NCI-H2171 (cell line): Measurements from ENCODE around the gene SPAG6.
"Not testable (repeated sequence)": the region's sequence is repeated elsewhere in the genome, so short reads cannot be mapped to it uniquely, and the experiment has no call there.

ENCODE experiments used
- DNase-seq: peaks from one replicate; lab custom pipeline; 2025; lab: John Stamatoyannopoulos, UW

The SPAG6 gene

DNA sequence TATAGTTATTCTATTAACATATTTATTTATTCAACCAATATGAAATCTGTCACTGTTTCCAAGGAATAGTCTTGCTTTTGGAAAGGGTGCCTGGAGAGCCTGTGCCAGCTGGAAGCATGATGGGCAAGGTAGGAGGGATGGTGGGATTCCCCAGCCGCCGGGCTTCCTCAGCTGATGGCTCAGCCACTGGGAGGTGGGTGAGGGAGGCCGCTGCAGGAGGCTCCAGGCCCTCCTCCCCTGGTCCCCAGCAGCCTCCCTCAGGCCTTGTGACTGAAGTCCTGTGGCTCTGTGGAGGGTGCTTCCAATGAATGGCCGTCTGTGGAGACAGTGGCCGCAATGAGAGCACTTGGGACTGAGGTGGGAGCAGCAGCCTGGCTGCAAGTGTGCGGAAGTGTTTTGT, 27.0 kb downstream of the SPAG6 start:
- no peak for DNase-seq

DNA sequence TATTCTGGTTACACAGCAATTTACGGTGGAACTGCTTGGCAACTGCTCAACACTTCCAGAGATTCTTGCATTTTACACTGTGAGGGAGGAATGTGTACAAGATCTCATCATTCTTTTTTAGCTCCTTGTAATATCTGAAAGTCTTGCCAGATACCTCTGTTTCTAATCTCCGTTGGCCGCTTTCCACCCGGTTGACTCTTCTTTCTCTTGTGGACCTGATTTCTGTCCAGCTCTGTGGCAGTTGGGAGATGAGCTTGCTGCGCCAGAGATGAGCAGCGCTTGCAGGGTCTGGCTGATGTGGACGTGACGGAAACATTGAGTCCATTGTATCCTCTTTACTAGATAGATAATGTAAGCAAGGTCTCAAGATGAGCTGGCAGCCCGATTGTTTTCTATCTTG, 27.6 kb downstream of the SPAG6 start:
- no peak for DNase-seq

DNA sequence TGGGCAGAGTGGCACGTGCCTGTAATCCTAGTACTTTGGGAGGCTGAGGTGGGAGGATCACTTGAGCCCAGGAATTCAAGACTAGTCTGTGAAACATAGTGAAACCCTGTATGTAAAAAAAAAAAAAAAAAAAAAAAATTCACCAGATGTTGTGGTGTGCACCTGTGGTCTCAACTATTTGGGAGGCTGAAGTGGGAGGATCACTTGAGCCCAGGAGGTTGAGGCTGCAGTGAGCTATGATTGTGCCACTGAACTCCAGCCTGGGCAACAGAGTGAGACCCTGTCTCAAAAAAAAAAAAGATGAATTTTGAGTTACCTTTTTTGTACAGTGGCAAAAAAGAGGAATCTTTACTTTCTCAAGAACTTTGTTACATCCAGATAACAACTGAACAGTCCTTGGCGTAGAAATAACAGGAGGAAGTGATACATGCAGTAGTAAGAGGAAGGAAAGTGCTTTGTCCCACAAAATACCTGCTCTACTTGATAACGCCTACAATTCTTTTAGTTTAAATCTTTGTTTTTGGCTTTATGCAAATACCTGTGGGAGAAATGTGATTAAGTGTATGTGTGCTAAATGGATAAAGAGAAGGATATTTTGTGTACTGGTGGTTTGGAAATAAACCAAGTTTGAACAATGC, 29.3 kb downstream of the SPAG6 start:
- DNase-seq = no peak

DNA sequence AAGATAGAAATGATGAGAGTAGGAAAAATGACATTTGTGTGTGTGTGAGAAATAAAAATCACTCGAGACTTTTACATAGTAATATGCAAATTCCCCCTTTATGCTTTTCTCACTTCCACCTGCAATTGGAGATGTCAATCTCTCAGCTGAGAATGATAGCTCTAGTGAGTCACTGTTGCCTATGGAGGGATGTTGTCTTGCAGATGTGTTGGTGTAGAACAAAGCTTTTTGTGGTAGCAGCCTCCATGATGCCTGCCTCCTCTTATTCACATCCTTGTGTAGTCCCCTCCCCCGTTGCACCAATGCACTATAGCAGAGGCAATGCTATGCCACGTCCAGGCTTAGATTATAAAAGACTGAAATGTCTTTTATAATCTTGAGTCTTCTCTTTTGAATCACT, 33.8 kb downstream of the SPAG6 start:
- DNase-seq = no peak

DNA sequence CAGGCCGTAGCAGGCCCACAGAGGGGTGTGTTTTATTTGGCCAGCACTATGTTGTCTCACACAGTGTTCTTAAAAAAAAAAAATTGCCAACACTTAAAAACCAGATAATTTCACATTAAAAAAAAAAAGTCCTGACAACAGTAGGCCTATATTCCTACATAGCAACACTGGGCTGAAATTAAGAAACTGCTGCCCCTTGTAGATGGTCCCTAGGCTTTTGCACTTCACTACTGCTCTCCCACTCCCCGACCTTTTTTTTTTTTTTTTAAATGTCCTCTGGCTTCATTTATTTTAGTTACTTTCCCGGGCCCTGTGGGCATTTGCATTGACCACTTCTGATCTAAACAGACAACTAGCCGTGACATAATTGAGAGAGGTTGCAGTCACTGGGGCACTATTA, 36.0 kb downstream of the SPAG6 start:
- no peak for DNase-seq

DNA sequence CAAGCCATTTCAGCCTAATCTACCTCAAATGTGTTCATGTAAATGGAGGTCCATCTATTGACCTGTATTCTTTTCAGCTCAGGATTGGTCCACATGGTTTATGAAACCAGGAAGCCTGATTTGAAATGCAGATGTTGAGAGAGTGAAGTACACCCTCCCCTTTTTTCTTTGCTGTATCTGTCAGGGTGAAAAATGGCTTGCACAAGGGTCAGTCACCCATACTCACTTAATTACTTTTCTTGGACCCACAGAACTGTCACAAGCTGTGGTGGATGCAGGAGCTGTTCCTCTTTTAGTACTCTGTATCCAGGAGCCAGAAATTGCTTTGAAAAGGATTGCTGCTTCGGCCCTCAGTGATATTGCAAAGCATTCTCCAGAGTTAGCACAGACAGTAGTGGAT, 41.2 kb downstream of the SPAG6 start:
- DNase-seq = no peak

DNA sequence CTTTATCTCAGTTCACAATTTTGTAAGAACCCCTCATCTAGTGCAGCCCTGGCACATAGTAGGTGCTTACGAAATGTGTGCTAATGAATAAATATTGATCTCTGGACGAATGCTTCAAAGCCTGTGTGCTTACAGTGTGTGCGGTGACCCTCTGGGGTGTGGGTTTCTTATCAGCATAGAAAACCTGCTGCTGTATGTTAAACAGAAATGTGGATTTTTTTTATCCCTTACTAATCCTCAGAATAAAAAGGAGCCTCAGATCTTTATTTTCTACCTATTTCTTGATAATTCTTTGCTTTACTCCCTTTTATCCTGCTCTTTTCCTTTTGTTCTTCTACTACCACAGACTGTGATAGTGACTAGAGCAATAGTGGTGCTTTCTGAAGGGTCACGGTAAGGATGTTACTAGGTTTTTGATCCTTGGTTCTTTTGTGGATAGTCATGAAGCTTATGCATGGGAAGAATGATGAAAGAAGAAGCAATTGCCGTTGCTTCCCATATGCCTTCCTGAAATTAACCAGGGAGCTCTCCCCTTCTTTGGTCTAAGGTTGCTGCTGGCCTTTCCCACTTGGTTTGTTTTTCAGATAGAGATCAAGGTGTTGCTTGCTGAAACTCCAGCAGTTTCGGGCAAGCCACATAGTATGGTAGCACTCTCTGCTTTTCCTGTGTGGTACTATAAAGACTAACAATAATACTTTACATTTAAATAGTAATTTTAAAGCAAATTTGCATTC, 44.7 kb downstream of the SPAG6 start:
- no peak for DNase-seq

DNA sequence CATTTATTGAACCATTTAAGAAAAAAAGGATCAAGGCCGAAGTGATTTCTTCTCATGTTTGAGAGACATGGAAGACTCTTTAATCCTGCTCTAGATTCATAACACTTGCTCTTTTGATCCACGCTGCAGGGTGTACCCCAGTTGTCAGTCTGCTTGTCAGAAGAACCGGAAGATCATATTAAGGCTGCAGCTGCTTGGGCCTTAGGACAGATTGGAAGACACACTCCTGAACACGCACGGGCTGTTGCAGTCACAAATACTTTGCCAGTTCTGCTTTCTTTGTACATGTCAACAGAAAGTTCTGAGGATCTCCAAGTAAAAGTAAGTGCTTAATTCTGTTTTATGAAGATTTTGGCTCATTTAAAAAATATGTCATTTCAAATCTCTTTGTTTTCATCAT, 46.3 kb downstream of the SPAG6 start:
- no peak for DNase-seq

DNA sequence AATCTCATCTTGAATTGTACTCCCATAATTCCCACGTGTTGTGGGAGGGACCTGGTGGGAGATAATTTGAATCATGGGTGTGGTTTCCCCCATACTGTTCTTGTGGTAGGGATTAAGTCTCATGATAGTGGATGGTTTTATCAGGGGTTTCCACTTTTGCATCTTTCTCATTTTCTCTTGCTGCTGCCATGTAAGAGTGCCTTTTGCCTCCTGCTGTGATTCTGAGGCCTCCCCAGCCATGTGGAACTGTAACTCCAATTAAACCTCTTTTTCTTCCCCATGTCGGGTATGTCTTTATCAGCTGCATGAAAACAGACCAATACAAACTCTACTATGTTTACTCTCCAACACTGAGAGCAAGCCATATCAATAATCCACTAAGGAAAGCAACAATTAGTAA, 50.9 kb downstream of the SPAG6 start:
- not testable (repeated sequence) for DNase-seq

DNA sequence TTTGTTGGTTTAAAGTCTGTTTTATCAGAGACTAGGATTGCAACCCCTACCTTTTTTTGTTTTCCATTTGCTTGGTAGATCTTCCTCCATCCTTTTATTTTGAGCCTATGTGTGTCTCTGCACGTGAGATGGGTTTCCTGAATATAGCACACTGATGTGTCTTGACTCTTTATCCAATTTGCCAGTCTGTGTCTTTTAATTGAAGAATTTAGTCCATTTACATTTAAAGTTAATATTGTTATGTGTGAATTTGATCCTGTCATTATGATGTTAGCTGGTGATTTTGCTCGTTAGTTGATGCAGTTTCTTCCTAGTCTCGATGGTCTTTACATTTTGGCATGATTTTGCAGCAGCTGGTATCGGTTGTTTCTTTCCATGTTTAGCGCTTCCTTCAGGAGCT, 61.6 kb downstream of the SPAG6 start:
- not testable (repeated sequence) for DNase-seq

DNA sequence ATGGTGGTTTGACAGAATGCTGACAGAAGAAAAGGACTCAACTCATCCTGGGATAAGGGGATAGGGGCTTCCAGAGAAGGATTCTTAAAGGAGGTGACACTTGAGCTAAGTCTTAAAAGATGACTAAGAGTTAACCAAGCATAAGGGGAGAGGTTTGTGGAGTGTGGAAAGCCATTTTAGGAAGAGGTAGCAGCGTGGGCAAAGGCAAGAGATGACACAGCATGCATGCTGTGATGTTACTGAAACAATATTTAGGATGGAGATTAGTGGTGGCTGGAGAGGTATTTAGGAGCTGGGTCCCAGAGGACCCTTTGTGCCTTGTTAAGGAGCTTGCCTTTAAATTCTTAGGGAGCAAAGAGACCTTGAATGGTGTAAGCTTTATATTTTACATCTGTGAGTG, 65.1 kb downstream of the SPAG6 start:
- DNase-seq = no peak

DNA sequence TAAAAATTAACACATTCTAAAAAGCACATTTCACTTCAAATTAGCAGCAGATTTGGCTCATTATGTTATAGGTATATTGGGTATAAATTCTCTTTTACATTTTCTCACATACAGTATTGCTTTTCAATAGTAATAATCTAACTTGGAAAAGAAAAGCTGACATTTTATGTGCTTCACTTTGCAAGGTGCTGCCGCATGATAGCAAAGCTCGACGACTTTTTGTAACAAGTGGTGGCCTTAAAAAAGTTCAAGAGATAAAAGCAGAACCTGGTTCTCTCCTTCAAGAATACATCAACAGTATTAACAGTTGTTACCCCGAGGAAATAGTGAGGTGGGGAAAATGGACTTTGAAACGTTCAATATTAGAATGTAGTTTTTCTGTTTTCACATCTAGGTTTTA, 65.5 kb downstream of the SPAG6 start:
- no peak for DNase-seq

DNA sequence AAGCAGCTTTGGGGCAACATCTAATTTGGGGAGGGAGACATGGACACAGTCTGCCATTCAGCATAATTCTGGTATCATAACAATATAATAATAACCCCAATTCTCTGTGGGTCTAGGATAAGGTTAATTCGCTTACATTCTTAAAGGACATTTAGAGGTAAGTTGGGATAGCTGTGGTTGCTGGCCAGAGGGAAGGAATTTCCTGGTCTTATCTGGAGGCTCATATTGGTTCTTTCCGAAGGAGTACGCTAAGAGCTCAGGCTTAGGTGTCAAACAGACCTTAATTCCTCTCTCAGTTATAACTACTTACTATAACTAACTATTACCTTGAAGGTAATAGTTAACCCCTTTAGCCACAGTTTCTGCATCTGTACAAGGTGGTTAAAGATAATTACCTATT, 68.8 kb downstream of the SPAG6 start:
- no peak for DNase-seq

DNA sequence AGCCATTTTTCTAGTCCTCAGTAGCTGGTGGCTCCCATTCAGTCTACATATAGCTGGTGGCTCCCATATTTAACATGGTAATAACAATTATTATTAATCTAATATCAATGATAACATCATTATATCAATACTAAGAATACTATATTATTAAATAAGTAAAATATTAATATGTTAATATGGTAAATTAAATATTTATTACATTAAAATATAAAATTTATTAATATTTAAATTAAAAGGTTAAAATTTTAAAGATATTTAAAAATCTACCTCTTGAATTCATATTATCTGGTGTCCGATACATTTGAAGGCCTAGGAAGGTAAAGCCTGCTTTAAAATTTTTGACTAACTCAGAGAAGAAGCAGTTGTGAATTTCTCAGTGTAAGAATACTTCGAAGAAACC, 69.8 kb downstream of the SPAG6 start:
- no peak for DNase-seq

DNA sequence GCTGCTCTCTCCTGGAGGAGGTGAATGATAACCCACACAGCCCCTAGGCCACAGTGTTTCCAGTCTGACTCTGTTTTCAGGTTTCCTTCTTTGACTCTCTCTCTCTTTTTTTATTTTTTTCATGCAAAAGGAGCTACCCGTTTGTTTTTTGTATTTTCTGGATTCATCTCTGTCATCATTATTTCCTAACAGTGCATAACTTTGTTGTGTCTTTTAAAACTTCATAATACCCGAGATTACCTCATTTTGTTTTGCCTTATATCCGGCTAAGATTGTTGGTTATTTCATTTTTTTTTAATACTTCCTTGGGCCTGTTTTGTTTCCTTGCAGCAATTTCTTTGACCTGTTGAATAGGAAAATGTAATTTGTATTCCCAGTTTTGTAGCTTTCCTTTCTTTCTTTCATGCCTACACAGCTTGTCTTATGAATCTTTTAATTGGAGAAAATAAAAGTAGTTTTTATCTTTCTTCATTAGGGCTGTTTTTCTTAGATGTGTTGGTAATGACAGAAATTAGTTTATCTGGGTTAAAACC, 72.5 kb downstream of the SPAG6 start:
- no peak for DNase-seq

DNA sequence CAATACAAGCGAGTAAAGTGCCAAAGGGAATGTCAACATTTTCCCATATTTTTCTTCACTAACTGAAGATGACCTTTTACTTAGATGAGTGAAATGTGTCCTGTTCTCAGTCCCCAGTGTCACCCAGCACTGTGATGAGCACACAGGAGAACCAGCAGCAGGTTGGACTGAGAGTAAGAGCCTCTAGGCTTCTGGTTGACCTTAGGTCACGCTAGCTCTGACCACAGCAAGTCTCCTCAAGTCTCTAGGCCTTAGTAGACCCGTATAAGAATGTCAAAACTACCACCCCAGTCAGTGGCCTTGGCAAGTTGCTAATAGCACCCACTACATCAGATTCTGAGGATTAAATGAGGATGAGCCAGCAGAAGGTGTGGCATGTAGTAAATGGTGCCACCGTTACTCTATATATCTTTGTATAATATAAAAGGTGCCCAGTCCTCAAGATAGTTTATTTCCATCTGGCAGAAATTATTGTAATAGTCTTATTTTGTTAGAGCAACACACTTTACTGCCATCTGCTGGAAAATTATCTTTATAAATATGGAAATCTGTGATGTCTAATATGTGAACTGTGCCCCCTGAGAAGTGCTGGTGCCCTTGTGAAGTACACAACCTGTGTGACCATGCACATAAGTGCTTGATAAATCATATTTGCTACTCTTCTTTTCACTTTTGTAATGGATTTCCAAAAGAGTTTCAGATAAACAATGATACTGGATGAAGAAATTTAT, 75.7 kb downstream of the SPAG6 start:
- DNase-seq = no peak

DNA sequence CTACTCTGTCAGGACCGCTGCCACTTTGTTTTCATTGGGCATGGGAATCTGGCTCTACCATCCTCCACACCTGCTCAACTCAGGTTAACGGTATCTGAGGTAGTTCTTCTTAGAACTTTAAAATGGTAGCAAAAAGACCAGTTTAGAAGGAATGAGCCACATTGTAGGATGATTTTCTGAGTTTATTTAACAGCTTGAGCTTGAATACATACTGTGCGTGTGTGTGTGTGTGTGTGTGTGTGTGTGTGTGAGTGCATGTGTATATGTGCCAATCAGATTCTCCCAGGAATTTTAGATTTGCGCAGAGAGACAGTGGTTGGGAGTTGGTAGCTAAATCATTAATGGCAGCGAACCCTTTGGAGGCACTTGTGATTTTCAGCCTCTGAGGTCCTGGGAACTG, 81.4 kb downstream of the SPAG6 start:
- DNase-seq = no peak

DNA sequence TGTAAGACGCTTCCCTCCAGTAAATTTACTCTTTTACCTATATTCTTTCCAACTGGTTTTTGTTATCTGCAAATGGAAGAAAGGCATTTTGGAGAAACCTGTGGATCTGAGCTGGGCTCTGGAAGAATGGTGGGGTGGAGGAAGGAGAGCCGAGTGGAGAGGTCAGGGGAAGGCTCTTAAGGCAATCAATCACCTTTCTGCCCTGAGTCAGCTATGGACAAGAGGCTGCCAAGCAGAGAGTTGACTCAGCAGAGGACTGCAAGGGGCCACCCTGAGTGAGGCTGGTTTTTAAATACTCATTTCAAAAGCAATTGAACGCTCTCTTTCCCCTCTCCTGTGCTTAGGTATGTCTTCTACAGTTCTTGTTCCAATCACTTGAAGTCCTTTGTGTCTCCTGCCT, 81.8 kb downstream of the SPAG6 start:
- DNase-seq = no peak

DNA sequence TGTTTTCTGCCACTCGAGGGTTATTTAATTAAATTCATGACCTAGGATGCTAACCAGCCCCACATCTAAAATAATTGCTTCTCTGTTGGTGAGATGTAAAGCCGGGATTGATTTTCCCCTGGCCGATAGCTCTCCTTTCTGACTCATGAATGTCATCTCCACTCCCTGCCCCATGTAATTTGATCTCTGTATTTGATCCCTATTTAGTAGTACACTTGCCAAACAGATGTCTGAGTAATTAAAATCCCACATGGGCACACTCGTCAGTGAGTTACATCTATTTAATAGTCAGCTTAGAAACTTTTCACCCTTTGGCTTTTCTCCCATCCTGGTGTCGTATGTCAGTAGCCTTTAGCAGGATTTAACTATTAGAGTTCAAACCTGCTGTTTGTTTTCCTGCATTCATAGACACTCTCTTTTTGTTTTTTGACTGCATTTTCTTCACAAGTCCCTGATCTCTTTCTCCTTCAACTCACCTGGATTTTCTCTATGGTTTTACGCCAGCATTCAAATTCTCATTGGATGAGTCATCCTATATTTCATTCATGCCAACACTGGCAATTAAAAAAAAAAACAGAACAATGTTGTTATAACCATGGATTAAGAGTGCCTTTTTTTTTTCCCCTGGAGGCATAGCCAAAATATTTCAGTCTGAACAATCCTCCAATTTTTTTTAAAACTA, 82.7 kb downstream of the SPAG6 start:
- peak; percentile 73 for DNase-seq

DNA sequence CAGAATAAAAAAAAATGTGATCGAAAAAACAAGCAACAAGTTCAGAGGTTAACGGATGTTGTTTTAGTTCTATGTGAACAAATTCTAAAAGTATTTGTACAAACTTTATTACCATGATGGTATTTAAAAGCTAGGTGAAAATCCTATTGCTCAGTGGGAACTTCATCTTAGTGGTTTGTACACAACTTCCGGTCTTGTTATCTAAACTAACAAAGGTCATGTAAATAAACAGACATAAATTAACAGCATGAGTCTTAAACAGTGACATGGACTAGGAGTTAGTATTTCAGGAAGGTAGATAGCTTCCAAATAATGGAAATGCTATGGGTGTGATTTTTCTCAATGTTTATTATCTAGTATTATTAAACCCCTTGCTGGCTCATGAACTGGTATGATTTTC, 83.8 kb downstream of the SPAG6 start:
- no peak for DNase-seq

DNA sequence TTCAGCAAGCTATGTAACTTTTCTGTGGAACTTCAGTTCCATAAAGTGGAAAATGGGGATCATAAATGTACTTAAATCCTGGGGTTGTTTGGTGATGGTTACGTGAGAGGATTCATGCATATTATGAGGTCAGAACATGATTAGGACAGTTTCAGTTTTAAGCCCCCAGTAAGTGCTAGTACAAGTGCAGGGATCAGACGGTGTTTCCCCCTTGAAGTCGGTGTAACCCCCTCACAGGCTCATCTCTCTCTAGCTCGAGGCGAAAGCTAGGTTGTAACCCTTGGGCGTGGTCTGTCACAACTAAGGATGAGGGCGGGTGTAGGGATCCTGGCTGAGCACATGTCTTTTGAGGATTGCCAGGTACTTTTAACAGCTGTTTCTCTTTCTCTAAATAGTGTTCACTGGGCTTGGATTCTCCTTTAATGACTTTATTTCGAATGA, 84.7 kb downstream of the SPAG6 start:
- DNase-seq = no peak

DNA sequence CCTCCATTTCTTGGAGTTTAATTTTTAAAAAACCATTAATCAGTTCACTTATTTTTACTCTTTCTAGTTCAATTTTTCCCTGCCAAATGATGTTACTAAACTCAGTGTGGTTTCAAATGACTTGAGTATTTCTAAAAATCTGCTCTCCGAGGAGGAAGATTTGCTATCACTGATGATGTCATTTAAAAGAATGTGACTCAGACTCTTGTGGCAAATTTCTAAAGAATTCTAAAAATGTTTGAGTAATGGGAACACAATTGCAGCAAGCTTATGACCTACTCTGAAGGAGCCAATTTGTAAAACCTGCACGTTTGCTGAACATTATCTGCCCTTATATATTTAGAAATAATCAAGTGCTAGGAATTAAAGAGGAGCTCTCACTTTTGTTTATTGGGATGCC, 88.6 kb downstream of the SPAG6 start:
- no peak for DNase-seq

DNA sequence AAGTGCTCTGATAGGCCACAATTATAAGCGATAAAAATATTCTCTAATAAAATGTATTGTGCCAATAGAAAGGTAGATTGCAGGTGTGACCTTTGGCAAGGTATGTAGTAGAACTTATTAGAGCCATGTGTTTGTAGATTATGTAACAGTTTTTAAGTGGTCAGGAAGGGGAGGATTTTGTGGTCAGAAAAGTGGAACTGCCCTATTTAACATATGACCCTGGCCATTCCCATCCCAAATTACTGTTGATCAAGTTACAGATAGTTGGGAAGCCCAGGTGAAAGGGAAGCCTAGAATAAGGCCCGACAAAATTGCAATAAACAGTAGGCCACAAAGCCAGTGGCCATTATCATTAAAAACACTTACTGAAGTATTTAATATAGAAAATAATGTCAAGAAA, 89.2 kb downstream of the SPAG6 start:
- no peak for DNase-seq
